GM12875 (cell line): ENCODE measurements around the gene TTC39C.
"Not testable (repeated sequence)": the region's sequence is repeated elsewhere in the genome, so short reads cannot be mapped to it uniquely, and the experiment has no call there.

Source experiments
- H3K4me3 ChIP-seq: one replicate; pipeline ENCODE4 v1.5.1; 2011; ENCODE audit warnings: low read depth, low read length, control low read depth
- CTCF ChIP-seq: IDR thresholded peaks from 2 replicates; pipeline ENCODE4 v1.5.1; 2011; ENCODE audit warnings: low read depth, mild to moderate bottlenecking, control low read depth, inconsistent platforms, low read length, moderate library complexity, borderline replicate concordance; ENCODE audit not compliant: insufficient read depth

Gene TTC39C

GRCh38 chr18:24065906-24066305, 51.4 kb downstream of the TTC39C start:
- no peak overlapping the region for H3K4me3 ChIP-seq
- TF ChIP-seq CTCF, result no peak

DNA sequence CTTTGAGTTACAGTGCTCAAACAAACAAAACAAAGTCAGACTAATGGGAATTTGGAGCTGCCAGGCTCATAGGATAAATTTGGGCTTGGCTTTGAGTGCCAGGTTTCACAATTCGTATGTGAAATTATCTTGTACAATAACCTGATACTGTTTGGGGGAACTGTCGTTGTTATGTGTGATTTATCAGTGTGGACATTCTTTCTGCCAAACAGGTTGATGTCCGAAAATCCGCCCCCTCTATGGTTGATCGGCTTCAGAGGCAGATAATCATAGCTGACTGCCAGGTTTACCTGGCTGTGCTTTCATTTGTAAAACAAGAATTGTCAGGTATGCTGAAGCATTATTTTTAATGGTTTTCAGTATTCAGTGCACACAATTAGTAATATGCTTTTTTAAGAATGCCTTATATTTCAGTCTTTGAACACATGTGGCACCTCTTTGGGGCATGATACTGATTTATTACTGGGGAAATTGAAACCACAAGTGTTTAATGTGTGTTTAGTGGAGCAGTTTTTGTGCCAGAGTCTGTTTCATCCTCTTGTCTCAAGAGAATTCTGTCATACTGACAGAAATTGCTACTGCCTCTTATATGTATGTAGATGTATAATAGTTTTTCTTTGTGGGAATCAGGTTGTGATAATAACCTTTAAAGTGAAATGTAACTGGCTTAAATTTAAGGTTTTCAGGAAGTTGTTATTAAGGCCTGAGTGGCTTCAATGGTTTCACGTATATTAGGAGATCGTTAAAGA, 54.6 kb downstream of the TTC39C start:
- no peak overlapping the region for H3K4me3 ChIP-seq
- no peak for TF ChIP-seq CTCF

DNA sequence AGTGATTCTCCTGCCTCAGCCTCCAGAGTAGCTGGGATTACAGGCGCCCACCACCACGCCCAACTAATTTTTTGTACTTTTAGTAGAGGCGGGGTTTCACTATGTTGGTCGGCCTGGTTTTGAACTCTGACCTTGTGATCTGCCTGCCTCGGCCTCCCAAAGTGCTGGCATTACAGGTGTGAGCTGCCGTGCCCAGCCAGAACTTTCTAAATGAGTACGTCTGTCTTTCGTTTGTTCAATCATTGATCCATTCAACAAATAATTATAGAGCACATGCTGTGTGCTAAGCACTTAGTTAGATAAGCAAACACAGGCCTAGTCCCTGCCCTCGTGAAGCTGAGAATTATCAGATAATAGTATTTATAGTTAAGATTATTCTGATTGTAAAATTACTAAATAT, 56.5 kb downstream of the TTC39C start:
- no peak for TF ChIP-seq CTCF
- no peak overlapping the region for H3K4me3 ChIP-seq

- no peak overlapping the region for H3K4me3 ChIP-seq
- no peak for TF ChIP-seq CTCF
Measured at GRCh38 chr18:24071779-24072178, 57.2 kb downstream of the TTC39C start.

- H3K4me3 ChIP-seq, result no peak overlapping the region
- TF ChIP-seq CTCF, result no peak
Measured at GRCh38 chr18:24072743-24073142, 58.2 kb downstream of the TTC39C start.

- TF ChIP-seq CTCF, result no peak
- no peak overlapping the region for H3K4me3 ChIP-seq
Measured at GRCh38 chr18:24073791-24074190, 59.2 kb downstream of the TTC39C start.

- not testable (repeated sequence) for H3K4me3 ChIP-seq
Measured at GRCh38 chr18:24074757-24075156, 60.2 kb downstream of the TTC39C start.
